H9 (cell line): ENCODE results near the gene SGIP1. TPM values are rescaled to one million over a fixed set of nuclear protein-coding genes. Genes with fewer than 3 reads are reported as not detected.

Experiments
- DNase-seq: peaks from one replicate; pipeline ENCODE4 v3.0.0-alpha.2; 2017
- H2AFZ ChIP-seq: one replicate; pipeline ENCODE4 v1.6.1; 2013; ENCODE audit warnings: mild to moderate bottlenecking, low read length, control low read depth, moderate library complexity
- H2AK5ac ChIP-seq: 2 replicates; pipeline ENCODE4 v1.6.1; 2013; ENCODE audit warnings: low read length, control low read depth, mixed read lengths; ENCODE audit not compliant: insufficient read length
- H2BK120ac ChIP-seq: one replicate; pipeline ENCODE4 v1.6.1; 2013; ENCODE audit warnings: low read depth, mild to moderate bottlenecking, low read length, control low read depth, inconsistent platforms; ENCODE audit not compliant: poor library complexity, severe bottlenecking
- H2BK12ac ChIP-seq: 2 replicates; pipeline ENCODE4 v1.6.1; 2013; ENCODE audit warnings: low read length, control low read depth, mixed read lengths, low read depth; ENCODE audit not compliant: insufficient read length
- H2BK15ac ChIP-seq: 2 replicates; pipeline ENCODE4 v1.6.1; 2013; ENCODE audit warnings: low read depth, low read length, control low read depth
- H2BK20ac ChIP-seq: one replicate; pipeline ENCODE4 v1.6.1; 2013; ENCODE audit warnings: low read depth, mild to moderate bottlenecking, low read length, control low read depth, inconsistent platforms; ENCODE audit not compliant: poor library complexity, severe bottlenecking
- H2BK5ac ChIP-seq: 2 replicates; pipeline ENCODE4 v1.6.1; 2013; ENCODE audit warnings: low read length, control low read depth, mixed read lengths; ENCODE audit not compliant: insufficient read length
- H3K14ac ChIP-seq: 2 replicates; pipeline ENCODE4 v1.6.1; 2013; ENCODE audit warnings: low read length, control low read depth; ENCODE audit not compliant: insufficient read depth
- H3K18ac ChIP-seq: 2 replicates; pipeline ENCODE4 v1.6.1; 2013; ENCODE audit warnings: low read depth, mild to moderate bottlenecking, mixed read lengths, low read length, control low read depth; ENCODE audit not compliant: insufficient read length
- H3K23ac ChIP-seq: 2 replicates; pipeline ENCODE4 v1.6.1; 2013; ENCODE audit warnings: low read length, control low read depth, mixed read lengths, low read depth; ENCODE audit not compliant: insufficient read length
- H3K23me2 ChIP-seq: 2 replicates; pipeline ENCODE4 v1.6.1; 2013; ENCODE audit warnings: low read depth, mild to moderate bottlenecking, mixed read lengths, low read length, control low read depth; ENCODE audit not compliant: insufficient read length, poor library complexity, severe bottlenecking
- H3K27ac ChIP-seq: 2 replicates; pipeline ENCODE4 v1.5.1; 2013; ENCODE audit warnings: low read length, control low read depth, mixed read lengths, low read depth; ENCODE audit not compliant: insufficient read length
- H3K27me3 ChIP-seq: 2 replicates; pipeline ENCODE4 v1.6.1; 2013; ENCODE audit warnings: low read length, control low read depth, inconsistent platforms; ENCODE audit not compliant: insufficient read depth
- H3K4ac ChIP-seq: 2 replicates; pipeline ENCODE4 v1.6.1; 2013; ENCODE audit warnings: low read depth, mild to moderate bottlenecking, control low read depth, inconsistent platforms, low read length, moderate library complexity
- H3K4me1 ChIP-seq: 2 replicates; pipeline ENCODE4 v1.6.1; 2013; ENCODE audit warnings: low read length, control low read depth, inconsistent platforms; ENCODE audit not compliant: insufficient read depth
- H3K4me2 ChIP-seq: 2 replicates; pipeline ENCODE4 v1.6.1; 2013; ENCODE audit warnings: low read length, control low read depth, mixed read lengths; ENCODE audit not compliant: insufficient read length, insufficient read depth
- H3K56ac ChIP-seq: 2 replicates; pipeline ENCODE4 v1.6.1; 2013; ENCODE audit warnings: low read depth, mild to moderate bottlenecking, mixed read lengths, low read length, control low read depth; ENCODE audit not compliant: insufficient read length
- H3K79me1 ChIP-seq: 2 replicates; pipeline ENCODE4 v1.6.1; 2013; ENCODE audit warnings: low read depth, mild to moderate bottlenecking, moderate library complexity, low read length, control low read depth, inconsistent platforms; ENCODE audit not compliant: insufficient read depth, poor library complexity, severe bottlenecking
- H3K79me2 ChIP-seq: 2 replicates; pipeline ENCODE4 v1.6.1; 2013; ENCODE audit warnings: low read length, control low read depth, inconsistent platforms; ENCODE audit not compliant: insufficient read depth
- H3K9ac ChIP-seq: 2 replicates; pipeline ENCODE4 v1.6.1; 2013; ENCODE audit warnings: low read length, control low read depth, mixed read lengths; ENCODE audit not compliant: insufficient read length; ENCODE audit errors: extremely low read depth
- H3K9me3 ChIP-seq: one replicate; pipeline ENCODE4 v1.6.1; 2013; ENCODE audit warnings: low read depth, low read length, inconsistent platforms; ENCODE audit not compliant: control insufficient read depth
- H3T11ph ChIP-seq: one replicate; pipeline ENCODE4 v1.6.1; 2013; ENCODE audit warnings: mild to moderate bottlenecking, low read length, control low read depth, inconsistent platforms
- H4K20me1 ChIP-seq: one replicate; pipeline ENCODE4 v1.6.1; 2013; ENCODE audit not compliant: control insufficient read depth, insufficient read length, insufficient read depth
- H4K5ac ChIP-seq: 2 replicates; pipeline ENCODE4 v1.6.1; 2013; ENCODE audit warnings: low read depth, mild to moderate bottlenecking, mixed read lengths, low read length, control low read depth; ENCODE audit not compliant: insufficient read length
- H4K8ac ChIP-seq: replicated peaks from 2 replicates; pipeline ENCODE4 v1.6.1; 2013; ENCODE audit warnings: low read length, control low read depth, mixed read lengths, low read depth; ENCODE audit not compliant: insufficient read length
- H4K91ac ChIP-seq: 2 replicates; pipeline ENCODE4 v1.6.1; 2013; ENCODE audit warnings: low read depth, mild to moderate bottlenecking, moderate library complexity, mixed read lengths, low read length, control low read depth; ENCODE audit not compliant: insufficient read length
- H3K27ac Mint-ChIP-seq, 3 experiments: 2 replicates in 2 of 3; 3 replicates in 1 of 3; pipeline ENCODE4 v1.8.0; 2020 to 2021; ENCODE audit warnings: mixed read lengths in 3 of 3, mild to moderate bottlenecking in 1 of 3, moderate library complexity in 1 of 3
- H3K27me3 Mint-ChIP-seq: 2 replicates; pipeline ENCODE4 v1.8.0; 2021; ENCODE audit warnings: low read depth, mild to moderate bottlenecking, moderate library complexity, mixed read lengths
- H3K36me3 Mint-ChIP-seq, 3 experiments: 2 replicates in 2 of 3; 3 replicates in 1 of 3; pipeline ENCODE4 v1.8.0; 2020 to 2021; ENCODE audit warnings: low read depth in 3 of 3, mixed read lengths in 3 of 3; ENCODE audit not compliant: insufficient read depth in 1 of 3
- H3K4me1 Mint-ChIP-seq, 2 experiments: 2 replicates each; pipeline ENCODE4 v1.8.0; 2020; ENCODE audit warnings: mixed read lengths in 2 of 2
- H3K4me3 Mint-ChIP-seq, 2 experiments: 2 replicates in 1 of 2; 3 replicates in 1 of 2; pipeline ENCODE4 v1.8.0; 2020 to 2021; ENCODE audit warnings: mild to moderate bottlenecking in 2 of 2, mixed read lengths in 2 of 2, moderate library complexity in 1 of 2
- H3K9me3 Mint-ChIP-seq, 2 experiments: 2 replicates in 1 of 2; 3 replicates in 1 of 2; pipeline ENCODE4 v1.8.0; 2020; ENCODE audit warnings: mild to moderate bottlenecking in 2 of 2, mixed read lengths in 2 of 2, moderate library complexity in 1 of 2
- CTCF ChIP-seq: fragments of 200-600 bp; sonication (generic); conservative IDR thresholded peaks from 3 replicates; pipeline ENCODE4 v1.8.0; 2021; ENCODE audit warnings: antibody characterized with exemption, mild to moderate bottlenecking
- WGBS: extraction: QIAGEN DNeasy Blood & Tissue Kit; methylation state at CpG from one replicate; pipeline ENCODE4 v1.1.7; 2013; ENCODE audit warnings: missing lambda C conversion rate, low lambda C conversion rate, mixed read lengths; ENCODE audit not compliant: insufficient read length; ENCODE audit errors: extremely low coverage; 5-methylcytosine and 5-hydroxymethylcytosine counted together
- total RNA-seq: library from RNA; stranded (reverse); gene quantifications from 2 replicates; pipeline ENCODE4 v1.2.1, GENCODE V29; 2021

The SGIP1 gene
- total RNA-seq, 1 experiment from 2014 or later, result 1.5 TPM

DNA sequence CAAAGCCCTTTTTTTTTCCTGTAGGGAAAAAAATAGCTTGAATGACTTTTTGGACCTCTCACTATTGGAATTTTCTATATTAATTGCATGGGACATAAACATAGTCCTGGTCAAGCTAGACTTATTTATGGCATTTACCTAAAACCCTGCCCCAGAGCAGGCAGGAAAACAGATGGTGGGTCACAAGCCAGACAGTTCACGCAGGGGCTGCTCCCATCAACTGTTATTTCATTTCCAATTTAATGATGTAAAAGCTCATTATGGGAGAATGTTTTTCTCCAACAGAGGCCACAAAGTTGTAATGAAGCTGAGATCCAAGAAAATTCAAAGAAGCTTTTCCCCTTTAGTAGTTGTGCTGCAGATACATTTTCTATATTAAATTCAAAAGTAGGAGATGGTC is 99.2 kb downstream of the SGIP1 start:
- H3K4me3 Mint-ChIP-seq, result no peak overlapping the region
- H3K23ac ChIP-seq, result no peak overlapping the region
- no CpG with 5 or more reads among the region's 1 CpG for WGBS

More for the DNA sequence above, 99.2 kb downstream of the SGIP1 start:
- H3K79me2 ChIP-seq, result no peaks in the 10 kb centered on the region
- H2BK12ac ChIP-seq, result no peak overlapping the region
- no peak overlapping the region for H2BK120ac ChIP-seq
- no peaks in the 10 kb centered on the region for H3K27me3 Mint-ChIP-seq
- no peak for DNase-seq
- H3T11ph ChIP-seq, result no peak overlapping the region
- H3K79me1 ChIP-seq, result no peaks in the 10 kb centered on the region
- H2AK5ac ChIP-seq, result no peak overlapping the region
- peak overlapping the region in 1 of 3 experiments; percentile 67; a peak in 1 of 7 replicates for H3K27ac Mint-ChIP-seq
- no peak overlapping the region for H4K8ac ChIP-seq
- H3K9me3 ChIP-seq, result no peaks in the 10 kb centered on the region
- H3K36me3 Mint-ChIP-seq, result no peaks in the 10 kb centered on the region
- H3K9ac ChIP-seq, result no peak overlapping the region
- H2AFZ ChIP-seq, result no peak overlapping the region
- no peak for TF ChIP-seq CTCF
- no peak overlapping the region for H2BK15ac ChIP-seq
- no peak overlapping the region for H3K56ac ChIP-seq
- peaks cover 5 to 10% of the 10 kb centered on the region in 2 experiments for H3K4me1 Mint-ChIP-seq
- H3K4ac ChIP-seq, result no peak overlapping the region
- H4K5ac ChIP-seq, result no peak overlapping the region
- no peaks in the 10 kb centered on the region for H3K9me3 Mint-ChIP-seq
- no peak overlapping the region for H2BK5ac ChIP-seq
- no peaks in the 10 kb centered on the region for H3K4me1 ChIP-seq
- no peak overlapping the region for H2BK20ac ChIP-seq
- no peak overlapping the region for H3K14ac ChIP-seq
- H3K27me3 ChIP-seq, result no peaks in the 10 kb centered on the region
- H4K20me1 ChIP-seq, result no peaks in the 10 kb centered on the region
- H3K23me2 ChIP-seq, result no peaks in the 10 kb centered on the region
- H4K91ac ChIP-seq, result no peak overlapping the region
- H3K4me2 ChIP-seq, result no peak overlapping the region
- no peak overlapping the region for H3K18ac ChIP-seq
- H3K27ac ChIP-seq, result no peak overlapping the region
